Parathyroid adenoma (tissue), 2 donors: ENCODE data around the gene PGAM5.

ENCODE experiments used
- H2AFZ ChIP-seq: fragments of 300-600 bp; sonication (generic); one replicate; pipeline ENCODE4 v1.7.0; 2017; ENCODE audit warnings: antibody characterized with exemption, mild to moderate bottlenecking
- H3K27ac ChIP-seq: fragments of 300-600 bp; sonication (generic); one replicate; pipeline ENCODE4 v1.7.0; 2017
- H3K27me3 ChIP-seq: fragments of 300-600 bp; sonication (generic); one replicate; pipeline ENCODE4 v1.7.0; 2017; ENCODE audit warnings: low read length; ENCODE audit not compliant: control insufficient read depth, insufficient read depth
- H3K36me3 ChIP-seq: fragments of 300-600 bp; sonication (generic); one replicate; pipeline ENCODE4 v1.7.0; 2017; ENCODE audit warnings: low read length; ENCODE audit not compliant: control insufficient read depth, insufficient read depth
- H3K4me1 ChIP-seq: fragments of 300-600 bp; sonication (generic); one replicate; pipeline ENCODE4 v1.7.0; 2017; ENCODE audit warnings: control low read depth
- H3K4me2 ChIP-seq: fragments of 300-600 bp; sonication (generic); one replicate; pipeline ENCODE4 v1.7.0; 2017; ENCODE audit warnings: low read length
- H3K4me3 ChIP-seq: fragments of 300-600 bp; sonication (generic); one replicate; pipeline ENCODE4 v1.7.0; 2017; ENCODE audit warnings: low read depth, low read length
- H3K79me2 ChIP-seq: fragments of 300-600 bp; sonication (generic); one replicate; pipeline ENCODE4 v1.7.0; 2017; ENCODE audit warnings: control low read depth
- H3K9ac ChIP-seq: fragments of 300-600 bp; sonication (generic); one replicate; pipeline ENCODE4 v1.7.0; 2017; ENCODE audit warnings: mild to moderate bottlenecking
- H3K9me3 ChIP-seq: fragments of 300-600 bp; sonication (generic); one replicate; pipeline ENCODE4 v1.7.0; 2017; ENCODE audit warnings: low read length; ENCODE audit not compliant: control insufficient read depth
- CTCF ChIP-seq: fragments of 300-600 bp; sonication (generic); IDR thresholded peaks from one replicate; pipeline ENCODE4 v1.7.0; 2017; ENCODE audit warnings: antibody characterized with exemption, mild to moderate bottlenecking
- donor health status: primary hyperparathyroidism.

PGAM5 gene

GRCh38 chr12:132664206-132665148, 46.2 kb upstream of the PGAM5 start:
- Histone ChIP-seq H3K4me2 (no peak overlapping the region), H3K9ac (no peak overlapping the region), H3K4me3 (no peak overlapping the region), H3K36me3 (no peaks in the 10 kb centered on the region), H3K79me2 (no peaks in the 10 kb centered on the region), H2AFZ (no peak overlapping the region), H3K4me1 (peaks cover 5% of the 10 kb centered on the region), H3K27ac (no peak overlapping the region), H3K27me3 (no peaks in the 10 kb centered on the region), H3K9me3 (no peaks in the 10 kb centered on the region)
- TF ChIP-seq CTCF = no peak

GRCh38 chr12:132665149-132665491, 45.5 kb upstream of the PGAM5 start:
- Histone ChIP-seq H3K4me1 (peaks cover 5% of the 10 kb centered on the region), H3K79me2 (no peaks in the 10 kb centered on the region), H2AFZ (no peak overlapping the region), H3K4me2 (no peak overlapping the region), H3K27me3 (no peaks in the 10 kb centered on the region), H3K9ac (no peak overlapping the region), H3K9me3 (no peaks in the 10 kb centered on the region), H3K4me3 (no peak overlapping the region), H3K36me3 (no peaks in the 10 kb centered on the region), H3K27ac (no peak overlapping the region)
- TF ChIP-seq CTCF = no peak

GRCh38 chr12:132665794-132666193, 44.8 kb upstream of the PGAM5 start:
- Histone ChIP-seq H3K36me3 (no peaks in the 10 kb centered on the region), H3K9ac (no peak overlapping the region), H3K27me3 (no peaks in the 10 kb centered on the region), H3K4me3 (no peak overlapping the region), H3K4me1 (peaks cover 4% of the 10 kb centered on the region), H3K4me2 (no peak overlapping the region), H3K79me2 (no peaks in the 10 kb centered on the region), H2AFZ (no peak overlapping the region), H3K9me3 (no peaks in the 10 kb centered on the region), H3K27ac (no peak overlapping the region)
- TF ChIP-seq CTCF = no peak

GRCh38 chr12:132668191-132669088, 42.2 kb upstream of the PGAM5 start:
- H3K4me2 ChIP-seq = no peak overlapping the region
- H3K27ac ChIP-seq = no peak overlapping the region
- H3K79me2 ChIP-seq = no peaks in the 10 kb centered on the region
- no peaks in the 10 kb centered on the region for H3K9me3 ChIP-seq
- no peak overlapping the region for H2AFZ ChIP-seq
- no peaks in the 10 kb centered on the region for H3K36me3 ChIP-seq
- H3K4me3 ChIP-seq = no peak overlapping the region
- no peaks in the 10 kb centered on the region for H3K27me3 ChIP-seq
- no peak overlapping the region for H3K9ac ChIP-seq
- TF ChIP-seq CTCF = no peak
- H3K4me1 ChIP-seq = no peaks in the 10 kb centered on the region
